Stimulated activated CD4-positive, alpha-beta T cell treated with anti-CD3 and anti-CD28 coated beads, TNF-alpha, amount 100 ng/mL, for 1 hour (primary cell): Measurements from ENCODE around the gene SMIM35.

ENCODE experiments used
- DNase-seq, 3 donors: peaks; one replicate each; pipeline ENCODE4 v3.0.0-alpha.2; 2020; ENCODE audit warnings: low read depth in 3 of 3, low spot score in 1 of 3

Gene SMIM35

GRCh38 chr11:118111019-118111743 is 24.4 kb upstream of the SMIM35 start:
- DNase-seq, result no peak

GRCh38 chr11:118109231-118109630 is 22.5 kb upstream of the SMIM35 start:
- DNase-seq, result no peak

DNA sequence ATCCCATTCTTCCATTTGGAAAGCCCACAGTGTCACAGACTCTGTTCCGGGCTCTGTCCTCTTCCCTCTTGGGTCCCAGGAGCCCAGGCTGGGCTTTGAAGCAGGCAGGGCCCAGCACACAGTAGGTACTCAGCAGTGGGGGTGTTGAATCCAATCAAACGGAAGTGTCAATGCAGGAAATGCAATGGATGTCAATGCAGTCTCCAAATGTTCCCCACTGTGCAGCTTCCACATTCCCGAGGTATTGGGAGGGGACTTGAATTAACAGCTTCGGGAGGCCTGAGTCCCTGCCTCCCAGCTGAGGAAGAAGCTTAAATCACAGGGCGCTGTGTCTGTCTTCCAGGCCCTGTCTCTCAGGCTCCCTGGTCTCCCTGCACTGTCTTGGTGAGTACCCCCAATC is 21.8 kb upstream of the SMIM35 start:
- DNase-seq, result no peak

- DNase-seq, result no peak
These were observed 20.1 kb upstream of the SMIM35 start for GRCh38 chr11:118106789-118107335.

DNA sequence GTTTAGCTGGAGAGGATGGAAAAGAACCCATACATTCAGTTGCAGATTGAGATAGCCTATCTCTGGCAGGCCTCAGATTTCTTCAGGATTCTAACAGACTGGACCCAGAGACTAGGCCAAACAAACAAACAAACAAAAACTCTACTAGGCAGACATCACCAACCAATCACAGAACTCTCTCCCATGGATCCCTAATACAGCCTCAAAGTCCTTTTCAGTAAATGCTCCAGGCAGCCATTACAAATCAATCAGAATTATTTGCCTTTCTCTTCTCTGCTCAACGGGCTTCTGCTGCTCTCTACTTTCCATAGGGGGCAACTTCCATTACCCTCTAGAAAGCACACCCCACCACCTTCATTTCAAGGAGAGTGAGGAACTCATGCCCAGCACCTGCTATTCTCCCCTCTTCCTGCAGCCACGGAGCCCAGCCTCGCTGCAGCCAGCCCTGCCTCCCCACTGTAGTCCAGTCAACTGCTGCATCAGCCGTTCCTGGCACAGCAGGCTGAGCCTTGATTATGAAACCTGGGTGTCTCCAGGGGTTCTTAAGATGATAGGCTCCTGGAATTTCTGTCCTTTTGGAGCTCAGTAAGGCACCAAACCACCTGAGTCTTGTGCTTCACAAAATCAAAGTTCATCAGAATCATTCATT is 19.0 kb upstream of the SMIM35 start:
- DNase-seq, result no peak

GRCh38 chr11:118104491-118104890 is 17.7 kb upstream of the SMIM35 start:
- DNase-seq, result no peak

DNA sequence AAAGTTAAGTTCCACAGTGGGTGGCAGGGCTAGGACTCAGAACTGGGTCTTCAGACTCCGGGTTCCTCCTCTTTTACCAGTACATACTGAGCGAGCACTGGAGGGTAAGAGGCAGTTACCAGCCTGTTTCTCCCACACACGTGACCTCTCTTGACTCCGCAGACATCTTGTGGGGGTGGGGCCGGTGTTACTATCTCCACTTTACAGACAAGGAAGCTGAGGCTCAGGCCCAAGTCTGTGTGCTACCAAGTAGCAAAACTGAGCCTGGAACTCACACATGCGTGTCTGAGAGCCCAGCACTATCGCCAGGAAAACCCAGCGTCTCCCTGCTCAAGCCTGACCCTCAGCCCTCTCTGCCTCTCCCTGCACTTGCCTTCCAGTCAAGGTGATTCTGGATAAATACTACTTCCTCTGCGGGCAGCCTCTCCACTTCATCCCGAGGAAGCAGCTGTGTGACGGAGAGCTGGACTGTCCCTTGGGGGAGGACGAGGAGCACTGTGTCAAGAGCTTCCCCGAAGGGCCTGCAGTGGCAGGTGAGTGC is 16.0 kb upstream of the SMIM35 start:
- no peak for DNase-seq

- no peak for DNase-seq
These were observed 14.0 kb upstream of the SMIM35 start for GRCh38 chr11:118100691-118101232.

DNA sequence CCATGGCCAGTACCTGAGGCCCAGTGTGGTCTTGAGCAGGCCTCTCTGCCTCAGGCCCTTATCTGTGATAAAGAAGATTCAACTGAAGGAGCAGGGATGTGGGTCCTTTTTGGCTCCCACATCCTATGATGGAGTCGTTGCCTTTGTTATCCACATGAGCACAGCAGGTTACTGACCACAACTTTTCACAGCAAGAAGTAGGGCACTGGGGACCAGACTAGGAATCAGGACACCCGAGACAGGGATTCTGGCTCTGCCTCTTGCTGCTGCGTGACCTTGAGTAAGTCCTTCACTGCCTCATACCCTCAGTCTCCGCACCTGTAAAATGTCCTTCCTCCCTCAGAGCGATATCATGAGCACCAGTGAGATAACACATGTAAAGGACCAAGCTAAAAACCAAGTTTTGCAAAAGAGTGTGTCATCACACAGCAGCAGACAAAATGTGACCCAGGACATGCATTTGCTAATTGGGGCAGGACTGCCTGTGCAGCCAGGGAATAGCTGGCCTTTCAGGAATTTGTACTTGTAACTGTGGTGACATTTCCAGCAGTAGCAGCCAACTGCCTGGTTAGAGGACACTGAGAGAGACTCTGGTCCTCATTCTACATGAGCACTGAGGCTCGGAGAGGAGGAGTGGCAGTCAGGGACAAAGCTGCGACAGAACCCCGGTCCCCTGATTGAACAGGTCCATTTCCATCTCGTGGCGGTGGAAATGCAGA is 13.2 kb upstream of the SMIM35 start:
- no peak for DNase-seq

DNA sequence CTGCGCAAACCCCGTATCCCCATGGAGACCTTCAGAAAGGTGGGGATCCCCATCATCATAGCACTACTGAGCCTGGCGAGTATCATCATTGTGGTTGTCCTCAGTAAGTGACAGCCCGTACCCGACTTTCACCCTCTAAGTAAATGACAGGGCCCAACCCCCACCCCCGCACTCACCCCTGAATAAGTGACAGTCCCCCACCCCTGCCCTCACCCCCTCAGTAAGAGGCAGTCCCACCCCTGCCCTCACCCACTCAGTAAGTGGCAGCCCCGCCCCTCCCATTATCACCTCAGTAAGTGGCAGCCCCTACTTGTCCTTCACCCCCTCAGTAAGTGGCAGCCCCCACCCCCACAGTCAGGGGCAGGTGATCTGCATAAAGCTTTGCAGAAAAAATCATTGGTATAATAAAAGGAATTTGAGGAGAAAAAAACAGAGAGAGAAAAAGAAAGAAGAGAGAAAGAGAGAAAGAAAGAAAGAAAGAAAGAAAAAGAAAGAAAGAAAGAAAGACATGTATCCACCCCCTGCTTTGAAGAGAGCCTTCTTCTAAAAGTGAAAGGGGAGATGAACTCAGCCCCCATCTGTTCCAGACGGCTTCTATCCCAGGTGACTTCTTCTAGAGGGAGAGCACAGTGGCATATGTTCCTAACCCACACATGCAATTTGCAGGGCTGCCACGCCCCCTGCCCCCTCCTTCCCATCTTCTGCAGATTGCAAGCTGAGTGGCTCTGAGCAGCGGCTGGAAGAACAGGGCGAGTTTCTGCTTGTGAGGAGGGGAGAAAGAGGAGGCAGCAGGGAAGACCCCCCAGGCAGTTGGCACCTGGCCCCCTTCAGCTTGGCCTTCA is 12.5 kb upstream of the SMIM35 start:
- DNase-seq, result no peak

- no peak for DNase-seq
These were observed 9.2 kb upstream of the SMIM35 start for GRCh38 chr11:118095967-118096367.

- DNase-seq, result no peak
These were observed 8.7 kb upstream of the SMIM35 start for GRCh38 chr11:118095493-118095892.

DNA sequence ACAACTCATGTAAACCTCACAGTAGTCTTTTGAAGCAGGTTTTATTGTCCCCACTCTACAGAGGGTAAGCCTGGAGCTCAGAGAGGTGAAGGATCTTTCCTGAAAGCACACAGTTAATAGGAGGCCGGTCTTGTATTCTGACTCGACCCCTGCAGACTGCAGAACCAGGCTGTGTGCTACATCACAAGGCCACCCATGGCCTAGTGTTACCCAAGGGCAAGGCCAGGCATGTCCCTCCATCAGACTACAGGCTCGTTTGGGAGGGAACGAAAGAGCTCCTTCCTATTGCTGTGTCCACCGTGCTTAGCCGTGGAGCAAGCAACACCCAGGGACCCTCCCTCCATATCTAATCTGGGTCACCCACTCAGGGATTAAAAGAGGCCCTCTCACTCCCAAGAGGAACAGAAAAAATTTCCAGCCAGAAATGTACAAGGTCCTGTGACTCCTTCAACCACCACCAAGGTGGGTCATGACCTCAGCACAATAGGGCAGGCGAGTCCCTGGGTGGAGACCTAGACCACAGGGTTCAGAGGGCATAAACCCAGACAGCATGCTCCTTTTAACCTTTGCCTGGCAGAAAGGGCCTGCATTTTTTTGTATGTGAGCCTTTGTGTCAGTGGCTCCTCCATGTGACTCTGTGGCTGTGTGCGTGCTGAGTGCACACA is 6.3 kb upstream of the SMIM35 start:
- DNase-seq, result no peak

- no peak for DNase-seq
These were observed 4.9 kb upstream of the SMIM35 start for GRCh38 chr11:118091690-118092089.

GRCh38 chr11:118090545-118091162 is 3.9 kb upstream of the SMIM35 start:
- no peak for DNase-seq

DNA sequence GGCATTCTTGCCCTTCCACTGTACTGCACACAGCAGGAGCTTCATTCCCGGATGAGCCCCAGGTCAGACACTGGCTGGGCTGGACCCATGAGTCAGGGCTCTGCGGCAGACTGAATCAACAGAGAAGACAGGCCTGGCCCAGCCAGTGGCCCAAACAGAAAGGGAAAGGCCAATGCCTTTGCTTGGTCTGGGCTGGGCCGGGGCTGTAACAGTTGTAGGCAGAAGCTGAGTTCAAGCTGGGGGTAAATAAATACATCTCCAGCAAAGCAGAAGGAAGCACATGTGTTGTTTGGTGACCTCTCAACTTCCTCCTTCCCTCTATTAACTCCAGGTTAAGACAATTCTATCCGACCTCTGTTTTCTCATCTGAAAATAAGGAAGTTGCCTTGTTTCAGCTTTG is 1.8 kb upstream of the SMIM35 start:
- no peak for DNase-seq

GRCh38 chr11:118087931-118088330 is 1.2 kb upstream of the SMIM35 start:
- no peak for DNase-seq

GRCh38 chr11:118084656-118085055 is 2.1 kb downstream of the SMIM35 start:
- DNase-seq, result no peak

- DNase-seq, result no peak
These were observed 2.5 kb downstream of the SMIM35 start for GRCh38 chr11:118084247-118084646.
